HG03565 (cell line): ENCODE results near the gene PATJ.
"Not testable (repeated sequence)": the region's sequence is repeated elsewhere in the genome, so short reads cannot be mapped to it uniquely, and the experiment has no call there.

Experiments
- ATAC-seq: cut with Tn5 transposase; IDR thresholded peaks from one replicate; pipeline ENCODE4 v1.9.1; 2021; ENCODE audit warnings: mild to moderate bottlenecking, moderate library complexity; ENCODE audit not compliant: unreplicated experiment

PATJ gene

DNA sequence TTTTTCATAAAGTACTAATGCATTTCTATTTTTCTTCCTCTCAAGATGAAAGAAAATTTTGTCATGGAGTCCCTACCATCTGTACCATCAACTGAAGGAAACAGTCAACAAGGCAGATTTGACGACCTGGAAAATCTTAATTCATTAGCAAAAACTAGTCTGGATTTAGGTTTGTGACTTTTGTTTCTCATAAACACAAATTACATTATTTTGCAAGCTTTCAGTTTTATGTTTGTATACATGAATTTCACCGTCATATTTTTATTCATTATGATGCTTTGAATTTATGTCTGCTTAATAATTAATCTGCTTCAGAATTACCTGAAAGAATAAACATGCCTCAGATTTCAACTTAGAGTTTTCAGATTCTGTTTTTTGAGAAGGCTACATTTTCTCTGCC lies 132.9 kb downstream of the PATJ start:
- no peak for ATAC-seq

DNA sequence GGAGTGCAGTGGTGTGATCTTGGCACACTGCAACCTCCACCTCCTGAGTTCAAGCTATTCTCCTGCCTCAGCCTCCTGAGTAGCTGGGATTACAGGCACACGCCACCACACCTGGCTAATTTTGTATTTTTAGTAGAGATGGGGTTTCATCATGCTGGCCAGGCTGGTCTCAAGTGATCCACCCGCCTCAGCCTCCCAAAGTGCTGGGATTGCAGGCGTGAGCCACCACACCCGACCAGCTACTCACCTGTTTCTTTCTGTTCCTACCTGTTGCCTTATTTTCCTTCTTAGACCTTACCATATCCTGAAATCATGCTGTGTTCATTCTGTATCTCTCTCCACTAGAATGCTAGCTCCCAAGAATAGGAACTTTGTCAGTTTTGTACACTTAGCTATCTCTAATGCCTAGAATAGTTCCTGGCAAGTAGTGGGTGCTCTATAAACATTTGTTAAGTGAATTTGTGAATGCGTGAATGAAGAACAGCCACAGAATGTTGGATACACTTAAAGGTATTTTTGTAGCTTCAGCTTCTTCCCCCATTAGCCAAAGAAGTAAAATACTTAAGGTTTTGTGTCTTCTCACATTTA lies 137.7 kb downstream of the PATJ start:
- not testable (repeated sequence) for ATAC-seq

DNA sequence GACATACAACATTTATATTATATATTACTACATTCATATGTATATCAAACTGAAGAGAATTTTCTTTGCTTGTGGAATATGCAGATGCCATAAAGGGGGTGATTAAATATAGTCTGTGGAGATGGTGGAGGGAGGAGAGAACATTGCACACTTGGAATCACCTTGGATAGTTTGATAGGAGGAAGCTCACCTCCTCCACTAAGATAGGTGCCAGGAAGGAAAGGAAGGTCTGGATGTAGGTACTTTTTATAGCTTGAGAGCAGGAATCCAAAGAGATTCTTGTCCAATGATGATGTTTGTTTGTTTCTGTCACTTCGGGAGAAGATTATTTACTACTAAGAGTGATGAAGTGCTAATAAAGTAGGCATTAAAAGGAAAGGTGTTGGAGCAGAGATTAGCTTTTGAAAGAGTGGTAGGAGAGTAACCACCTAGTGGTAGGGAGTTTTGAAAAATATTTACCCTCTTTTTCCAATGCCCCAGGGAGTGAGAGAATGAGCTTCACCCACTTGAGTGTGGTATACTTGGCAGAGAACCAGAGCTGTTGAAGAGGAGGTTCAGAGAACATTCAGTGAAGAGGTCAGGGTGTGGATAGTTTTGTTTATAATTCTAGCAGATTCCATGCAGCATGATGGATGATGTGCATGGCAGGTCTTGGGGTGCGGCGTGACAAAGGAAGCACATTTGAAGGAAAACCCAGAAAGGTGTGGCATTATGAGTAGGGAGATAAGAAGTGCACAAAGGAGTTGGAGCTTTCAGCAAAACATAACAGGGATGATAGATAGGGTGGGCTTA lies 145.0 kb downstream of the PATJ start:
- no peak for ATAC-seq

DNA sequence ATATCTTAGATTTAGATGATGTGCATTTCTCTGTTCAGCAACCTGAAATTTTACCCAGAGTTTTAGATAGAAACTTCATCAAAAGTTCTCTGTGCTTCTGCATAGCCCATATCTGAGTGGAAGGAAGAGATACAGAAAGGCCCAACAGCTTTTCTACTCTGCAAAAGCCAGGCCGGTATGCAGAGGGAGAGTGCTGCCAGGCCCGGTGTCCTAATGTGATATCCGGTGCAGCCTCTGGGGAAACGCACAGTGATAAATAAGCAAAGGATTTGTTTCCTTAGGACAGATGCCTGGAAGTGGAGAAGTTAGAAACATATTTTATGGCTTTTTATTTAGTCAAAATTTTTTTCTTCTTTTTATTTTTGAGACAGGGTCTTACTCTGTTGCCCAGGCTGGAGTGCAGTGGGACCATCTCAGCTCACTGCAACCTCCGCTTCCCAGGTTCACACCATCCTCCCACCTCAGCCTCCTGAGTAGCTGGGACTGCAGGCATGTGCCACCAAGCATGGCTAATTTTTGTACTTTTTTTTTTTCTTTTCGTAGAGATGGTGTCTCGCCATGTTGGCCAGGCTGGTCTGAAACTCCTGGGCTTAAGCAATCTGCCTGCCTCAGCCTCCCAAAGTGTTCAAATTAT lies 145.8 kb downstream of the PATJ start:
- no peak for ATAC-seq

DNA sequence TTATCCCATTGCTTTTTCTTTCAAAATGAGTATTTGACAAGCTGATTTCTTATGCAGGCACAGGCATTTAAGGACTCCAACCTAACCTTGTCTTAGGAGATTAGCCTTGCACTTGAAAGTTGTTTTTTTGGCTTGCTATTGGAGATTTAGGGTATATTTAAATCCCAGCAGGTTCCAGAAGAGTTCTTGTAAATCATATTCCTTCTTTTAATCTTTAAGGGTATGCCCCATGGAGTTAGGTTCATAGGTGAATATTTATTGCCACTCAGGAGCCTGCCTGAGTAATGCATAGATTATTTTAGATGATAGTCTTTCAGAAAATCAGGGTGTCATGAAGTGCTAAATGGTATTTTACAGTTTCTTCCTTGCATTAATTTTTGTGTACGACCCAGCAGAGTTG lies 146.5 kb downstream of the PATJ start:
- ATAC-seq: no peak

DNA sequence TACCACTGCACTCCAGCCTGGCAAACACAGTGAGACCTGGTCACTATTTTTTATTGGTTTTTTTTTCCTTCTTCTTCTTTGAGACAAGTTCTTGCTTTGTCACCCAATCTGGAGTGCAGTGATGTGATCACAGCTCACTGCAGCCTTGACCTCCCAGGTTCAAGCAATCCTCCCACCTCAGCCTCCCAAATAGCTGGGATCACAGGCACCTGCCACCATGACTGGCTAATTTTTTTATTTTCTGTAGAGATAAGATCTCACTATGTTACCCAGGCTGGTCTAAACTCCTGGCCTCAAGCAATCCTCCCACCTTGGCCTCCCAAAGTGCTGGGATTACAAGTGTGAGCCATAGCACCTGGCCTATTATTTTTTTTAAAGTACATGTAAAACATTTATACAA lies 148.2 kb downstream of the PATJ start:
- ATAC-seq: not testable (repeated sequence)

DNA sequence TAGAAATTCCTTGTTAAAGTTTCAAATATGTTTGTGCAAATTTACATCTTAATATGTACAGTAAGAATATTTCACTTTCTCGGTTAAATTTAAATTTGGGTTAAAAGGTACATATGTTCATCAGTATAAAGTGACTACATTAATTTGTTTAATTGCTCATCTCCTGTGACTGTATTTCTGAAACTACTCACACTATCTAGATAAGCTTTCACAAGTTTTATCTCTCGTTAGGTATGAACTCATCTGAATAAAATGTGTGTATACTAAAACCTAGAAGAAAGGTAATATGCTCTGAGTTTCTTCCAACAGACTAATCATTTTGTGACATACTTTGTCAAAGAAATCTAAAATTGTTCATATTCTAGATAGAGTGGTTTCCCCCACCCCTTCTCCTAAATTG lies 150.7 kb downstream of the PATJ start:
- ATAC-seq: no peak

DNA sequence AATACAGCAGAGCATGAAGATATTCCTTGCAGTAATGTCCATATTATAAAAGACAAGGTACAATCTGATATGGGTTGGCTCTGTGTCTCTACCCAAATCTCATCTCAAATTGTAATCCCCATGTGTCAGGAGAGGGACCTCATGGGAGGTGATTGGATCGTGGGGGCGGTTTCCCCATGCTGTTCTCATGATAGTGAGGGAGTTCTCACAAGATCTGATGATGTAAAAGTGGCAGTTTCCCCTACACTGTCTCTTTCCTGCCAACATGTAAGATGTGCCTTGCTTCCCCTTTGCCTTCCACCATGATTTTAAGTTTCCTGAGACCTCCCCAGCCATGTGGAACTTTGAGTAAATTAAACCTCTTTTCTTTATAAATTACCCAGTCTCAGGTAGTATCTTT lies 152.0 kb downstream of the PATJ start:
- ATAC-seq: not testable (repeated sequence)

DNA sequence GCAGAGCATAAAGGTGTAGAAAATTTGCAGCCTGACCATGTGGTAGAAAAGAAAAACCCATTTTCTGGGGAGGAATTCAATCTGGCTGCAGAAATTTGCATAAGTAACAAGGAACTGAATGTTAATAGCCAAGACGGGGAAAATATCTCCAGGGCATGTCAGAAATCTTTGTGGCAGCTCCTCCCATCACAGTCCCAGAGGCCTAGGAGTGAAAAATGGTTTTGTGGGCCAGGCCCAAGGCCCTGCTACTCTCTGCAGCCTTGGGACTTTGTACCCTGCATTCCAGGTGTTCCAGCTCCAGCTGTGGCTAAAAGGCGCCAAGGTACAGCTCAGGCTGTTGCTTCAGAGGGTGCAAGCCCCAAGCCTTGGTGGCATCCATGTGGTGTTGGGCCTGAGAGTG lies 152.9 kb downstream of the PATJ start:
- no peak for ATAC-seq

DNA sequence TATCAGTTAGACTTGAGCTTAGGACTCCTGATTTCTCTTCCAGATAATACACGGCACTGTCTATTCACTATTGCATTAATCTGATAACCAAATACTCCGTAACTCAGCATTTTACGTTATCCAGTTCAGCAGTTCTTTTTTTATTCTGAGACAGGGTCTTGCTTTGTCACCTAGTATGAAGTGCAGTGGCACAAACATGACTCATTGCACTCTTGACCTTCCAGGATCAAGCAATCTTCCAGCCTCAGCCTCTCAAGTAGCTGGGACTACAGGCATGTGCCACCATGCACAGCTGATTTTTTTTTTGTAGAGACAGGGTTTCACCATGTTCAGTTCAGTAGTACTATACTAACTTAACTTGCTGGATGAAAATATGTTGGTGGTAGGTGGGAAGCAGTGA lies 156.4 kb downstream of the PATJ start:
- ATAC-seq: no peak

DNA sequence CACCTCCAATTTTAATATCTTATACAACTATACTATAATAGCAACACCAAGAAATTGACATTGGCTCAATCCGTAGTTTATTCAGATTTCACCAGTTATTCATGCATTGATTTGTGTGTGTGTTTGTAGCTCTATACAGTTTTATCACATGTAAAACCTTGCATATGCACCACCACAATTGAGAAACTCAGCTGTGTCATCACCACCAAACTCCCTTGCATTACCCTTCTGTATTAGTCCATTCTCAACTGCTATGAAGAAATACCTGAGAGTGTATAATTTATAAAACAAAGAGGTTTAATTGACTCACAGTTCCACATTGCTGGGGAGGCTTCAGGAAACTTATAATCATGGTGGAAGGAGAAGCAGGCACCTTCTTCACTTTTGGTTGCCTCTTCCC lies 162.1 kb downstream of the PATJ start:
- no peak for ATAC-seq

DNA sequence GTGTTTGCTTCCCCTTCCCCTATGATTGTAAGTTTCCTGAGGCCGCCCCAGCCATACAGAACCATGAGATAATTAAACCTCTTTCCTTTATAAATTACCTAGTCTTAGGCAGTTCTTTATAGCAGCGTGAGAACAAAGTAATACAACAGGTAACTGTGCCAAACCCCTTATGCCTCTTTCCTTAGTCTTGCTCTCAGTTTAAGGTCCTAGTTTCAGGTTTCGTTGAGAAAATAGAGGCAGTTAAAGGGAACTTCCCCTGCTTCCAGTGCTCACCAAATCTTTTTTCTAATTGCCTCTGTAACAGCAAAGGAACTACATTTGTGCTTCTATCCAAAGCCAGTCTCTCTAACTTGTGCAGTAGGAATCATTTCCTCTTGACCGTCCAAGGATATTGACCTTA lies 164.8 kb downstream of the PATJ start:
- ATAC-seq: no peak

DNA sequence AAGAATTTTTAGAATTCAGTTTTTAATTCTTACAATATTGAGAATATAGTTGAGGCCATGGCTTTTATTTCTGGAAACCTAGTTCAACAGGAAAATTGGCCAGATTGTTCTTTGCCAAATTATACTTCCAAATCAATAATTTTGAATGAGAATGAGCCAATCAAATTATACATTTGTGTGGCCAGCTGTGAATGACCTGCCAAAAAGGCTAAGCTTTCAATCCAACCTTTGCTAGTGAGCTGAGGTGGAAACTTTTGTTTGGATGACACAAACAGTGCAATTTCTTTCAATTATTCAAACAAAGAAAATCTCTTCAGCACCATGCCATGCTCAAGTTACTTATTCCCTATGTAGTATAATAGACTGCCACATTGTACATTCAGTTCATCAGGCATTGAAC lies 167.8 kb downstream of the PATJ start:
- no peak for ATAC-seq

DNA sequence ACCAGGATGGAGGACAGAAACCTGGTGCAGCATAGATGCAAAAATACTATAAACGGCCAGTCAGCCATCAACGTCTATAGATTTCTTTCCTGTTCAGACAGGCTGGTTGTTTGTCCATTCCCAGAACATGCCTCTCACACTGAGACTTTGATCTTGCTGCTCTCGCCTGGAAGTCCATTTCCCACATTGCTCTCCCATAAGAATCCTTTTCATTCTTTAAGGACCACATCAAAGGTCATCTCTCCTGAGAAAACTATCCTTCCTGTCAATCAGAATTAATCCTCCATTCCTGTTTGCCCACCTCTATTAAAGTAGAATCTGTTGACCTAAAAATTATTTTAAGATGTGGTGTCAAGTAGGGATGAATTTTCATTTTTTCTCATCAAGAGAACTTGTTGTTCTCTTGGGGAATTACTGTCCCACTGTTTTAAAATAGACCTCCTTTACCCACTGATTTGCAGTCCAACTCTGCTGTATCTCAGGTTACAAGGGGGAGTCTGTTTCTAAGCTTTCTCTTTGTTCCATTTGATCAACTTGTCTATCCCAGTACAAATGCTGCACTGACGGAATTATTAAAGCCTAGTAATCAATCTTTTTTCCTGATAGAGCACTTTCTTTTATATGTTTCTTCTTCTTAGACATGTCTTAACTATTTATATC lies 172.7 kb downstream of the PATJ start:
- no peak for ATAC-seq

DNA sequence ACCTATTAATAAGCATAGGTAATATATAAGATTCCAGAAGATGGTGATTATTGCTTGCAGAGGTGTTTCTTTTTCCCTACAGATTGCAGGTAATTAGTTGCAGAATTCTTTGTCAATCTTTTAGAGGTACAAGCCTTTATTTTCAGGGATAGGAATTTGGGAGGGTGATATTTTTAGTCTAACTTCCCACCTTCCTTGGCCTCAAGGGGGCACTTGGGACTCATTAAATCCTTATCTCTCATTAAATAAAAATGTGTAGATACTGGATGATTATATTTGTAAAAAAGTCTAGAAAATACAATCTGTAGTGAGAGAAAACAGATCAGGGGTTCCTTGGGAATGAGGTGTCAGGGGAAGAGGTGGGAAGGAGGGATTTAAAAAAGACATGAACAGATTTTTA lies 179.2 kb downstream of the PATJ start:
- ATAC-seq: no peak

DNA sequence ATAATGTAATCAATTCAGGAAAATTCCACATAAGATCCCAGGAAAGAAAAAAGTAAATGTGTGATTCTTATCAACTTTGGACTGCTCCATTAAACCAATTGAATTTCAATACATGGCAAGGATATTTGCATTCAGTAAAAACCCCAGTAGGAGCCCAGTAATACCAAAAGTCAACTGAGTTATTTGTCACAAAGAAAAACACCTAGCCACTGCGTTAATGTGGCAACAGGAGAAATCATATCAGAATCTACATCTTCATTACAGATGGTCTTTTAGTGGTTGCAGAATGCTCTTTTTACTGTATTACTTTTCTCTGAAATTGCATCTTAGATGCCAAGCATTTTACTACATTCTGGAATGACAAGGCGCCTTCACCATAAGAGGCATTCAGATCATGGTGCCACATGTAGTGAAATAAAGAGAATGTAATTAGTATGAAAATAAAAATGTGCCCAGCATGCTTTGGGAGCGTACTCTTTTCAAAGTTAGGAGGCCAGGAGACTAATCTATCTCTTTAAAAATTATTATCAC lies 180.7 kb downstream of the PATJ start:
- ATAC-seq: no peak

DNA sequence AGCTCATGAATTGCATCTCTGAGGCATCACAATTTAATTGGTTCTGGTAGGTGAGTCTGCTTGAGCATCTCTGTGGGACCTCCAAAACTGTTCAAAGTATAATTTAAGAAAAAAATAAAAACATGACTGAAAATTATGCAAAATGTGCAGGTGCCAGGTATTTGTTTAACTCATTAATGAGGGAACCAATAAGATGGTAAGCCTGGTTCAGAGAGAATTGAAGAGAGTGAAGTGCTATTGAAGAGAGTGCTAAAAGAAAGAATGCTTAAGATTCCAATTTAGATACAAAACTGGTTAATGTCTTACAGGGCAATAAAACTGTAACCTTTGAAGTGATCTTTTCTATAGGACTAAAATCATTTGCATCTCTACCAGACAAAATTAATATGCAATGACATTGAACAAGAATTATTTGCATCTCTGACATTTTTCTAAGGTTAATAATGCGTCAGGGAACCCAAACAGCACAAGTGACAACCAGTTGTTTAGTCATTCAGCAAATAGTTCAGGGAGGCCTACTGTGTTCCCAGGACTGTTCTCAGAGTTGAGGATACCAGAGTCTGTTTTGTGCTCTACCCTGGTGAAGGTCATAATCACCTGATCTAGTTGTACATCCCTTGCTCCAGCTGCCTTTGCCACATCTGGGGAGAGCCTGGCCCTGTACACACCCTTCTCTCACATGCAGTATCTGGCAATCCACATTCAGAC lies 183.5 kb downstream of the PATJ start:
- no peak for ATAC-seq

DNA sequence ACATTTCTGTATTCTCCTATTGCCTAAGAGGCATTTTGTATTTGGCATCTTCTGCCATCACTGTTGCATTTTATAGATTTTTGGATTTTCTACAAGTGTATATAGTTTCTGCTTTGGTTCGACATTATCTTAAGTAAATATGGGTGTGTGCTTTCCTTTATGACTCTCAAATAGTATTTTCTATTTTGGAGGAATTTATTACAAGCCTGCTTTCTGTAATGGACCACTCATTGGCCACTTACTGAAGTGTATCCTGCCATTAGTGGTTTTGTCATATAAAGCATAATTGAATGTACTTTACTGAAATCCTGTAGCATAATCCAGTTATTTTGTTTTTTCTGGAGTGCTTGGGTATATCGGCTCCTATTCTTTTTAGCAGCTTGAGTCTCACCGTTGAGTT lies 184.3 kb downstream of the PATJ start:
- ATAC-seq: no peak

DNA sequence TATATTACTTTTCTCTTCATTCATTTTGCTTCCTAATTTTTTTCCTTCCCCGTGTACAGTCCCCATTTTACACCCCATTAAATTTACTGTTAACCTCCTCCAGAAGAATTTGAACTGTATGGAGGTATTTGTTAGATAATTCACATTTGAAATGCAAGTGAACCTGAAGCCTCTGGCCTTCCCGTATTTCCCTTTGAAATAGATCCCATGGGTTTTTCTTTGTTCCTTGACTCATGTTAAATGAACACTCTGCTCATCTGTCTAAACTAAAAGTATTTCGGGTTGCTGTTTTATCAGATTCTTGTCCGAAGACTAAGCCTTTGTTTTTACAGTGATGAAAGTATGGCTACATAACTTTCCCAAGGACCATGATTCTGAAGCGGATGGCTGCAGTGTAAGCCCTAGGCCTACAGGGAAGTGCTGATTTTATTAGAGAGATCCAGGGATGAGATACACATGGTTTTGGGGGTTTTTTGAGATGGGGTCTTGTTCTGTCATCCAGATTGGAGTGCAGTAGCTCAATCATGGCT lies 187.9 kb downstream of the PATJ start:
- no peak for ATAC-seq

DNA sequence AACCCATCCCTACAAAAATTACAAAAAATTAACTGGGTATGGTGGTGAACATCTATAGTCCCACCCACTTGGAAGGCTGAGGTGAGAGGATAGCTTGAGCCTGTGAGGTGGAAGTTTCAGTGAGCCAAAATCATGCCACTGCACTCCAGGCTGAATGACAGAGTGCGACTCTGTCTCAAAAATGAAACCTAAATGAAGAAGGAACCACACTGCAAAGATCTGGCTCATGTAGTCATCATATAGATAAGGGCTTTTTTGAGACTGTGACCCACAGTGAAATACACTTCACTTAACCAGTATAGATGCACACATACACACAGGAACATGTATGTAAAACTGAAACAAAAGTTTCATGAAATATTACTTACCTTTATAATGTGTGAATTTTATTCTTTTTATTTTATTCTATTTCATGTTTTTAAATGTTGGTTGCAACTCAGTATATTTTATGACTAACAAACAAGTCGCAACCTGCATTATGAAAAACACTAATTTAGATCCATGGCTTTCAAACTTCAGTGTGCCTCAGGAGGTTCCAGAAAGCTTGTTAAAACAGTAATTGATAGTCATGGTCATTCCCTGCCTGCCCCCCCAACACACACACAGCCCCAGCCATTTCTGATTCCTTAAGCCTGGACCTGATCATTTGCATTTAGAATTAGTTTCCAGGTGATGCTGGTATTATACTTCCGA lies 189.5 kb downstream of the PATJ start:
- no peak for ATAC-seq
